ENCODE measurements around the gene RNF144B.

GRCh38 chr6:18400831-18401446 is 13.8 kb downstream of the RNF144B start:
- TF ChIP-seq CTCF (IDR thresholded peaks at IDR 0.05) (no peak), RAD21 (conservative IDR thresholded peaks at IDR 0.05 in 1 of 2, IDR thresholded peaks at IDR 0.05 in 1 of 2) (no peak), POLR2A (IDR thresholded peaks at IDR 0.05; ENCODE audit: low read length) (no peak), REST (IDR thresholded peaks at IDR 0.05) (no peak)
